Epithelial cell of proximal tubule (primary cell): ENCODE data around the gene PDE6B. TPM values are rescaled to one million over a fixed set of nuclear protein-coding genes. Genes with fewer than 3 reads are reported as not detected.

Experiments used
- DNase-seq: peaks from one replicate; pipeline ENCODE4 v3.0.0-alpha.2; 2011; ENCODE audit warnings: low read depth
- H3K4me3 ChIP-seq: 2 replicates; pipeline ENCODE4 v1.5.1; 2011; ENCODE audit warnings: low read depth, mild to moderate bottlenecking, low read length
- total RNA-seq: library from RNA; depleted of rRNA; stranded (reverse); fragments of >200 nt; gene quantifications from 2 replicates; pipeline ENCODE4 v1.2.3, GENCODE V29; 2015
- TF ChIP-seq, protein P1 (sequence below): conservative IDR thresholded peaks from 2 replicates; pipeline ENCODE4 v1.5.1; 2012; ENCODE audit warnings: low read depth, mild to moderate bottlenecking, low read length

PDE6B gene
- total RNA-seq, 1 donor from 2014 or later, result 5.7 TPM

GRCh38 chr4:617644-618641 is 7.4 kb upstream of the PDE6B start:
- TF ChIP-seq, protein P1, sequence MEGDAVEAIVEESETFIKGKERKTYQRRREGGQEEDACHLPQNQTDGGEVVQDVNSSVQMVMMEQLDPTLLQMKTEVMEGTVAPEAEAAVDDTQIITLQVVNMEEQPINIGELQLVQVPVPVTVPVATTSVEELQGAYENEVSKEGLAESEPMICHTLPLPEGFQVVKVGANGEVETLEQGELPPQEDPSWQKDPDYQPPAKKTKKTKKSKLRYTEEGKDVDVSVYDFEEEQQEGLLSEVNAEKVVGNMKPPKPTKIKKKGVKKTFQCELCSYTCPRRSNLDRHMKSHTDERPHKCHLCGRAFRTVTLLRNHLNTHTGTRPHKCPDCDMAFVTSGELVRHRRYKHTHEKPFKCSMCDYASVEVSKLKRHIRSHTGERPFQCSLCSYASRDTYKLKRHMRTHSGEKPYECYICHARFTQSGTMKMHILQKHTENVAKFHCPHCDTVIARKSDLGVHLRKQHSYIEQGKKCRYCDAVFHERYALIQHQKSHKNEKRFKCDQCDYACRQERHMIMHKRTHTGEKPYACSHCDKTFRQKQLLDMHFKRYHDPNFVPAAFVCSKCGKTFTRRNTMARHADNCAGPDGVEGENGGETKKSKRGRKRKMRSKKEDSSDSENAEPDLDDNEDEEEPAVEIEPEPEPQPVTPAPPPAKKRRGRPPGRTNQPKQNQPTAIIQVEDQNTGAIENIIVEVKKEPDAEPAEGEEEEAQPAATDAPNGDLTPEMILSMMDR, result no peak
- DNase-seq, result no peak
- no peak overlapping the region for H3K4me3 ChIP-seq

- TF ChIP-seq, protein P1, result no peak
- H3K4me3 ChIP-seq, result no peak overlapping the region
- DNase-seq, result no peak
These were observed 5.2 kb upstream of the PDE6B start for GRCh38 chr4:620201-620600.

- TF ChIP-seq, protein P1, result no peak
- no peak for DNase-seq
- no peak overlapping the region for H3K4me3 ChIP-seq
These were observed 4.5 kb upstream of the PDE6B start for GRCh38 chr4:620851-621261.

DNA sequence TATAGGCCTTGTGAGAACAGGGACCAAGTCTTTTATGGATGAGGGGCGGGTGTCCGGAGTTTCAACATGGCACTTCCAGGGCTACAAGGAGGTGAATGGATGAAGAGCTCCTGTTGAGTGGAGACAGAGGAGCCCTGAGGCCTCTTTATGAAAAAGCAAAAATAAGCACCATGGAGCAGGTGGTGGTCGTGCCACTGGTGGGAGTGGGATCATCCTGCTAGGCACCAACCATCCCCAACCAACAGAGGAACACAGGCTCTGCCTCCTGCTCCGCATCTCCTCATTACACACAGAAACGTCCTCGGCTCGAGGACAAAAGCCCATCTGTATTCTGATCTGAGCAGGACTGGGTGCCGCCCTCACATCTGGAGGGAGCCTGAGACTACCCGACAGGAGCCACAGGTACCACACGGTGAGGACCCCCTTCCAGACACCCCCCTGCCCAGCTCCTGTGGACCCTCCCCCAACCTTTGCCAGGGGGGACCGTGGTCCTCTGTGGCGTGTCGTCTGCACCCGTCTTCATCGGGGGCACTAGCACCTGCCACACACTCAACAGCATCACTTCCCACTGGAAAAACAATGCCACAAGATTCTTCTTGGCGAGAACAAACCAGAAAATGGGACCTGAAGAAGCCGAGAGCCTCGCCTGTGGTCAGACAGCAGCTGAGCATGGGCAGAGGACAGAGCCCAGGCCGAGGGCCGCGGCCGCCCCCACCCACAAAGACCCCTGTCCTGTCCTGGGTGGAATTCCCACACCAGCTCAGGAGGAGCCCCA is 3.9 kb upstream of the PDE6B start:
- TF ChIP-seq, protein P1, result no peak
- no peak overlapping the region for H3K4me3 ChIP-seq
- no peak for DNase-seq

DNA sequence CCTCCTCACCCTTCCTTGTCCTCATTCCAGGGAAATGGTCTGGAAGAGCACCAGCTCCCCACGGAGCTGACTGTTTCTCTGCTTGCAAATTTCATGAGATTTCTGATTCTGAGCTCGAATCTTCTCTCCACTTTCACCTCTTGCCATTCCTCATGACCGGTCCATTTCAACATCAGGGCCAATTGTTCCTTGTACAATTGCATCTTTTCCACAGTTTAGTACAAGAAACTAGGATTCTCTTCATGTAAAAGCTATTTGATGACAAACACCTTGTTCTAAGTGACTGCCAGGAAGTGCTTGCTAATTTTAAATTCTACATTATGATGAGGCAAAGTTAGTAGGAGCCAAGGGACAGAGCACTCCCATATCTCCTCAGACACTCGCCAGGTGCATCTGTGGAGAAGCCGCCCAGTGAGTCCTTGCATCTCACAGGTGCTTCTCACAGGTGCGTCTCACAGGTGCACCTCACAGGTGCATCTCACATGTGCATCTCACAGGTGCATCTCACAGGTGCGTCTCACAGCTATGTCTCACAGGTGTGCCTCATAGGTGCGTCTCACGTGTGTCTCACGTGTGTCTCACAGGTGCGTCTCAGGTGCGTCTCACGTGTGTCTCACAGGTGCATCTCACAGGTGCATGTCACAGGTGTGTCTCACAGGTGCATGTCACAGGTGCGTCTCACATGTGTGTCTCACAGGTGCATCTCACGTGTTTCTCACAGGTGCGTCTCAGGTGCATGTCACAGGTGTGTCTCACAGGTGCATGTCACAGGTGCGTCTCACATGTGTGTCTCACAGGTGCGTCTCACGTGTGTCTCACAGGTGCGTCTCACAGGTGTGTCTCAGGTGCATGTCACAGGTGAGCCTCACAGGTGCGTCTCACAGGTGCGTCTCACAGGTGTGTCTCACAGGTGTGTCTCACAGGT is 3.0 kb upstream of the PDE6B start:
- no peak for DNase-seq
- TF ChIP-seq, protein P1, result no peak
- no peak overlapping the region for H3K4me3 ChIP-seq

- DNase-seq, result no peak
- H3K4me3 ChIP-seq, result no peak overlapping the region
- TF ChIP-seq, protein P1, result no peak
These were observed 2.1 kb upstream of the PDE6B start for GRCh38 chr4:622996-623913.
